Ascending aorta (tissue), 2 donors: ENCODE data around the gene RPS6KA4. TPM values are rescaled to one million over a fixed set of nuclear protein-coding genes. Genes with fewer than 3 reads are reported as not detected.

Source experiments
- DNase-seq, 2 donors: peaks; one replicate each; pipeline ENCODE4 v3.0.0-alpha.2; 2019; ENCODE audit warnings: low spot score in 2 of 2
- H3K27ac ChIP-seq, 2 donors: fragments of 200-600 bp; sonication (generic); one replicate each; pipeline ENCODE4 v1.5.1; 2016 to 2017; ENCODE audit warnings: mild to moderate bottlenecking in 1 of 2
- H3K27me3 ChIP-seq: fragments of 200-600 bp; sonication (generic); one replicate; pipeline ENCODE4 v1.5.1; 2017
- H3K36me3 ChIP-seq, 2 donors: fragments of 200-600 bp; sonication (generic); one replicate each; pipeline ENCODE4 v1.5.1; 2016
- H3K4me1 ChIP-seq, 2 donors: fragments of 200-600 bp; sonication (generic); one replicate each; pipeline ENCODE4 v1.5.1; 2016 to 2017; ENCODE audit warnings: mild to moderate bottlenecking in 1 of 2
- H3K4me3 ChIP-seq, 2 donors: fragments of 200-600 bp; sonication (generic); one replicate each; pipeline ENCODE4 v1.5.1; 2016 to 2017; ENCODE audit warnings: mild to moderate bottlenecking in 1 of 2
- H3K9me3 ChIP-seq, 2 donors: fragments of 200-600 bp; sonication (generic); one replicate each; pipeline ENCODE4 v1.5.1; 2016
- intact Hi-C: fragments of 100-400 bp; cut with DNase I; formaldehyde crosslinking; loops from one replicate; pipeline ENCODE4 v1.15.1; 2023
- total RNA-seq: library from RNA; depleted of rRNA; stranded (reverse); fragments of >200 nt; gene quantifications from one replicate; pipeline ENCODE4 v1.1.0, GENCODE V29; 2016
- TF ChIP-seq, protein P1 (sequence below), 3 experiments: fragments of 200-600 bp in 2 of 3; fragments of 450-650 bp in 1 of 3; sonication (generic) in 2 of 3; IDR thresholded peaks; one replicate each; pipeline ENCODE4 v1.5.1; 2016 to 2019; ENCODE audit warnings: antibody characterized with exemption in 3 of 3, mild to moderate bottlenecking in 1 of 3, moderate library complexity in 1 of 3

The RPS6KA4 gene
- total RNA-seq, 1 donor from 2014 or later, result 81.5 TPM

DNA sequence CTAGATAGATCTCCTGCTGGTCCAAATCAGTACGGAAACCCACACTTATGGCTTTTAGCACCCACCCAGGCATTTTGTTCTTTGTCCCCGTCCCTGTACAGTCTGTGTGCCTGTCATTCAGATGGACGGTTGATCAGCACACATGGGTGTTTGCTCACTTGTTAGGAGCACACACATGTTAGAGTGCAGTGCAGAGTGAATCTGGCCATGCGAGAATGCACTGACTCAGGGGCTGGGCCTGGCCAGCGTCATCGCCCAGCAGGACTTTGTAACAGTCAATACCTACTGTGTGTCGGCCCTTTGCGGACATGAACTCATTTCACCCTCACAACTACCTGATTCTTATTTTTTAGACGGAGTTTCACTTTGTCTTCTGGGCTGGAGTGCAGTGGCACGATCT lies 3.4 kb downstream of the RPS6KA4 start:
- no peak overlapping the region for H3K27ac ChIP-seq
- H3K4me1 ChIP-seq, result peaks cover 20 to 28% of the 10 kb centered on the region in 2 donors
- H3K4me3 ChIP-seq, result no peak overlapping the region
- no peak for DNase-seq
- peaks cover 53 to 66% of the 10 kb centered on the region in 2 donors for H3K36me3 ChIP-seq
- TF ChIP-seq, protein P1, sequence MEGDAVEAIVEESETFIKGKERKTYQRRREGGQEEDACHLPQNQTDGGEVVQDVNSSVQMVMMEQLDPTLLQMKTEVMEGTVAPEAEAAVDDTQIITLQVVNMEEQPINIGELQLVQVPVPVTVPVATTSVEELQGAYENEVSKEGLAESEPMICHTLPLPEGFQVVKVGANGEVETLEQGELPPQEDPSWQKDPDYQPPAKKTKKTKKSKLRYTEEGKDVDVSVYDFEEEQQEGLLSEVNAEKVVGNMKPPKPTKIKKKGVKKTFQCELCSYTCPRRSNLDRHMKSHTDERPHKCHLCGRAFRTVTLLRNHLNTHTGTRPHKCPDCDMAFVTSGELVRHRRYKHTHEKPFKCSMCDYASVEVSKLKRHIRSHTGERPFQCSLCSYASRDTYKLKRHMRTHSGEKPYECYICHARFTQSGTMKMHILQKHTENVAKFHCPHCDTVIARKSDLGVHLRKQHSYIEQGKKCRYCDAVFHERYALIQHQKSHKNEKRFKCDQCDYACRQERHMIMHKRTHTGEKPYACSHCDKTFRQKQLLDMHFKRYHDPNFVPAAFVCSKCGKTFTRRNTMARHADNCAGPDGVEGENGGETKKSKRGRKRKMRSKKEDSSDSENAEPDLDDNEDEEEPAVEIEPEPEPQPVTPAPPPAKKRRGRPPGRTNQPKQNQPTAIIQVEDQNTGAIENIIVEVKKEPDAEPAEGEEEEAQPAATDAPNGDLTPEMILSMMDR (IDR thresholded peaks at IDR 0.05), result no peak
- no peaks in the 10 kb centered on the region for H3K9me3 ChIP-seq
- no peaks in the 10 kb centered on the region for H3K27me3 ChIP-seq
- intact Hi-C loops, result no loop called here

GRCh38 chr11:64364435-64364834 lies 5.5 kb downstream of the RPS6KA4 start:
- TF ChIP-seq, protein P1 (IDR thresholded peaks at IDR 0.05), result no peak
- H3K4me1 ChIP-seq, result peaks cover 7 to 11% of the 10 kb centered on the region in 2 donors
- H3K4me3 ChIP-seq, result no peak overlapping the region
- DNase-seq, result no peak
- no peaks in the 10 kb centered on the region for H3K9me3 ChIP-seq
- no peaks in the 10 kb centered on the region for H3K27me3 ChIP-seq
- H3K27ac ChIP-seq, result no peak overlapping the region
- intact Hi-C loops, result no loop called here
- H3K36me3 ChIP-seq, result peaks cover 72 to 84% of the 10 kb centered on the region in 2 donors

GRCh38 chr11:64364911-64365310 lies 5.9 kb downstream of the RPS6KA4 start:
- TF ChIP-seq, protein P1 (IDR thresholded peaks at IDR 0.05), result no peak
- Histone ChIP-seq H3K9me3 (no peaks in the 10 kb centered on the region), H3K27me3 (no peaks in the 10 kb centered on the region), H3K36me3 (peaks cover 76 to 89% of the 10 kb centered on the region in 2 donors), H3K4me3 (no peak overlapping the region), H3K4me1 (peaks cover 3 to 7% of the 10 kb centered on the region in 2 donors), H3K27ac (no peak overlapping the region)
- intact Hi-C loops, result no loop called here
- no peak for DNase-seq

DNA sequence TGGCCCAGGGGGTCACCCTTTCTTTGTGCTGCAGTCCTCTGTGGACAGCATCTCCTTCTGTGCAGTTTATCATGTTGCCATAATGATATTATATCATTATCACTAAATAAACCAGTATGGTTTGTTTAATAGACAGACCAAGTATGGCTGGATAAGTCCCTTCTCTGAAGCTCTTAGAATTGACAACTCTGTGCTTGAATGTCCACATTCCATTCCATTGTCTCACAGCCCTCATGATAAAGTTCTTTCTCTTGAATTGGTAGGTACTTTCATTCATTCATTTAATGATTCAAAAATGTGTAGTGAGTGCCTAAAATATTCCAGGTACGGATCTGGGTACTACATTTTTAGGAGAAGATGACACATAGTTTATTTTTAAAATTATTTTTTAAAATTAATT lies 7.8 kb downstream of the RPS6KA4 start:
- Histone ChIP-seq H3K36me3 (peaks cover 76 to 91% of the 10 kb centered on the region in 2 donors), H3K9me3 (no peaks in the 10 kb centered on the region), H3K4me3 (no peak overlapping the region), H3K27ac (no peak overlapping the region), H3K27me3 (no peaks in the 10 kb centered on the region), H3K4me1 (no peaks in the 10 kb centered on the region)
- TF ChIP-seq, protein P1 (IDR thresholded peaks at IDR 0.05), result no peak
- DNase-seq, result no peak
- intact Hi-C loops, result no loop called here

- Histone ChIP-seq H3K4me3 (no peak overlapping the region), H3K36me3 (peaks cover 62 to 78% of the 10 kb centered on the region in 2 donors), H3K9me3 (no peaks in the 10 kb centered on the region), H3K27ac (no peak overlapping the region), H3K27me3 (no peaks in the 10 kb centered on the region), H3K4me1 (no peaks in the 10 kb centered on the region)
- intact Hi-C loops, result no loop called here
- no peak for DNase-seq
- TF ChIP-seq, protein P1 (IDR thresholded peaks at IDR 0.05), result no peak
These were observed 9.1 kb downstream of the RPS6KA4 start for GRCh38 chr11:64367931-64368672.
